H1 (cell line): Measurements from ENCODE around the gene YIPF2. TPM values are rescaled to one million over a fixed set of nuclear protein-coding genes. Genes with fewer than 3 reads are reported as not detected.

Source experiments
- ATF2 ChIP-seq: IDR thresholded peaks from 2 replicates; pipeline ENCODE4 v1.6.1; 2012; ENCODE audit warnings: low read length, inconsistent platforms
- SUZ12 ChIP-seq: fragments of 200-600 bp; sonication (generic); IDR thresholded peaks from 2 replicates; pipeline ENCODE4 v1.6.1; 2012; ENCODE audit warnings: mild to moderate bottlenecking, inconsistent platforms, low read length, moderate library complexity, mixed read lengths
- polyA plus RNA-seq, 7 experiments: library from polyadenylated mRNA; depleted of rRNA in 3 of 7; stranded (reverse) in 5 of 7; unstranded in 2 of 7; fragments of >200 nt in 5 of 7; fragments of 200-250 nt in 2 of 7; gene quantifications; 1 replicate in 5 of 7; 2 replicates in 1 of 7; 4 replicates in 1 of 7; pipeline versions ENCODE4 v1.2.1 to v1.2.3, GENCODE V29; 2011 to 2013; ENCODE audit warnings: missing spikeins in 2 of 7, mixed read lengths in 2 of 7
- total RNA-seq: library from RNA; stranded (reverse); fragmentation: NEBNext Ultra II Directional; extraction: Animal tissue kit (Norgen Biotek cat#: 25700); gene quantifications from 2 replicates; pipeline ENCODE4 v1.2.1, GENCODE V29; 2021
- TF ChIP-seq, protein P1 (sequence below), 3 experiments: IDR thresholded peaks; 1 replicate in 2 of 3; 2 replicates in 1 of 3; pipeline versions ENCODE4 v1.5.1 to v1.6.1; 2011; ENCODE audit warnings: low read length in 3 of 3, mild to moderate bottlenecking in 3 of 3, inconsistent platforms in 2 of 3, low read depth in 1 of 3, moderate library complexity in 1 of 3; ENCODE audit not compliant: insufficient read depth in 1 of 3; ENCODE audit errors: control extremely low read depth in 1 of 3

YIPF2 gene
- total and polyA plus RNA-seq, 2 of the 8 experiments (the other 6 are each of a cell fraction or from before 2014, with no cell fraction given): 48.3 to 112 TPM

DNA sequence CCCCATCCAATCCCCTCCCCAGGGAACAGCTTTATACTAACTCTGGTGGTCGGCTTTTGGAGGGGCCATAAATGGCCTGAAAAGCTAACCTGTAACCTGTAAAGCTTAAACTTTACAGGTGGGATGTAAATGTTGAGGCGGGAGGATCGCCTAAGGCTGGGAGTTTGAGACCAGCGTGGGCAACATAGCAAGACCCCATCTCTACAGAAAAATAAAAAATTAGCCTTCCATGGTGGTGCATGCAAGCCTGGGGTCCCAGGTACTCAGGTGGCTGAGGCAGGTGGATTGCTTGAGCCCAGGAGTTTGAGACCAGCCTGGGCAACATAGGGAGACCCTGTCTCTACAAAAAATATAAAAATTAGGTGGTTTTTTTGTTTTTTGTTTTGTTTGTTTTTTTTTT lies 38.6 kb downstream of the YIPF2 start (continued):
- TF ChIP-seq SUZ12 (no peak), ATF2 (no peak)
- TF ChIP-seq, protein P1, sequence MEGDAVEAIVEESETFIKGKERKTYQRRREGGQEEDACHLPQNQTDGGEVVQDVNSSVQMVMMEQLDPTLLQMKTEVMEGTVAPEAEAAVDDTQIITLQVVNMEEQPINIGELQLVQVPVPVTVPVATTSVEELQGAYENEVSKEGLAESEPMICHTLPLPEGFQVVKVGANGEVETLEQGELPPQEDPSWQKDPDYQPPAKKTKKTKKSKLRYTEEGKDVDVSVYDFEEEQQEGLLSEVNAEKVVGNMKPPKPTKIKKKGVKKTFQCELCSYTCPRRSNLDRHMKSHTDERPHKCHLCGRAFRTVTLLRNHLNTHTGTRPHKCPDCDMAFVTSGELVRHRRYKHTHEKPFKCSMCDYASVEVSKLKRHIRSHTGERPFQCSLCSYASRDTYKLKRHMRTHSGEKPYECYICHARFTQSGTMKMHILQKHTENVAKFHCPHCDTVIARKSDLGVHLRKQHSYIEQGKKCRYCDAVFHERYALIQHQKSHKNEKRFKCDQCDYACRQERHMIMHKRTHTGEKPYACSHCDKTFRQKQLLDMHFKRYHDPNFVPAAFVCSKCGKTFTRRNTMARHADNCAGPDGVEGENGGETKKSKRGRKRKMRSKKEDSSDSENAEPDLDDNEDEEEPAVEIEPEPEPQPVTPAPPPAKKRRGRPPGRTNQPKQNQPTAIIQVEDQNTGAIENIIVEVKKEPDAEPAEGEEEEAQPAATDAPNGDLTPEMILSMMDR (IDR thresholded peaks at IDR 0.05; ENCODE audit: control extremely low read depth in 1 of 3, insufficient read depth in 1 of 3, low read depth in 1 of 3, low read length in 3 of 3): no peak
